Activated CD8-positive, alpha-beta memory T cell treated with anti-CD3 and anti-CD28 coated beads, Interleukin-2, amount 50 U/mL, for 1 hour (primary cell): ENCODE data around the gene CDC25C.
A peak's percentile ranks its signal among the peaks of the same experiment; 100 is the strongest.

ENCODE experiments used
- DNase-seq: peaks from one replicate; pipeline ENCODE4 v3.0.0-alpha.2; 2020; ENCODE audit errors: extremely low read depth

The CDC25C gene

GRCh38 chr5:138331449-138332368 lies at the start of gene CDC25C:
Gene CDC25C (minus strand): TSS chr5:138331804. CDS start chr5:138331180, 624 bp downstream.
- peak; percentile 93 for DNase-seq

GRCh38 chr5:138372653-138373052 lies 41.0 kb upstream of the CDC25C start:
- DNase-seq, result no peak

GRCh38 chr5:138372225-138372624 lies 40.6 kb upstream of the CDC25C start:
- DNase-seq, result no peak

GRCh38 chr5:138371454-138371853 lies 39.9 kb upstream of the CDC25C start:
- no peak for DNase-seq

- no peak for DNase-seq
These were observed 38.9 kb upstream of the CDC25C start for GRCh38 chr5:138370537-138370936.

- no peak for DNase-seq
These were observed 38.1 kb upstream of the CDC25C start for GRCh38 chr5:138369706-138370105.

- DNase-seq, result no peak
These were observed 37.7 kb upstream of the CDC25C start for GRCh38 chr5:138369261-138369660.

GRCh38 chr5:138366632-138367382 lies 35.2 kb upstream of the CDC25C start:
- no peak for DNase-seq

- DNase-seq, result no peak
These were observed 33.0 kb upstream of the CDC25C start for GRCh38 chr5:138364576-138364975.

- DNase-seq, result no peak
These were observed 29.4 kb upstream of the CDC25C start for GRCh38 chr5:138360941-138361452.

GRCh38 chr5:138359621-138360020 lies 28.0 kb upstream of the CDC25C start:
- DNase-seq, result no peak

GRCh38 chr5:138354926-138355378 lies 23.3 kb upstream of the CDC25C start:
- DNase-seq, result no peak

- DNase-seq, result no peak
These were observed 22.8 kb upstream of the CDC25C start for GRCh38 chr5:138354387-138354786.

- no peak for DNase-seq
These were observed 22.0 kb upstream of the CDC25C start for GRCh38 chr5:138353560-138354080.

- no peak for DNase-seq
These were observed 21.3 kb upstream of the CDC25C start for GRCh38 chr5:138352722-138353559.

GRCh38 chr5:138352071-138352721 lies 20.6 kb upstream of the CDC25C start, which contains the start of gene KDM3B:
Gene KDM3B (plus strand): TSS chr5:138352685. CDS start chr5:138352796, 111 bp downstream.
- peak; percentile 63 for DNase-seq

- no peak for DNase-seq
These were observed 19.9 kb upstream of the CDC25C start for GRCh38 chr5:138351517-138351916.

- DNase-seq, result no peak
These were observed 19.5 kb upstream of the CDC25C start for GRCh38 chr5:138351056-138351455.

- DNase-seq, result no peak
These were observed 18.9 kb upstream of the CDC25C start for GRCh38 chr5:138350563-138350890.

GRCh38 chr5:138349852-138350562 lies 18.4 kb upstream of the CDC25C start:
- no peak for DNase-seq
